Measurements from ENCODE around the gene XYLT1.

The XYLT1 gene

DNA sequence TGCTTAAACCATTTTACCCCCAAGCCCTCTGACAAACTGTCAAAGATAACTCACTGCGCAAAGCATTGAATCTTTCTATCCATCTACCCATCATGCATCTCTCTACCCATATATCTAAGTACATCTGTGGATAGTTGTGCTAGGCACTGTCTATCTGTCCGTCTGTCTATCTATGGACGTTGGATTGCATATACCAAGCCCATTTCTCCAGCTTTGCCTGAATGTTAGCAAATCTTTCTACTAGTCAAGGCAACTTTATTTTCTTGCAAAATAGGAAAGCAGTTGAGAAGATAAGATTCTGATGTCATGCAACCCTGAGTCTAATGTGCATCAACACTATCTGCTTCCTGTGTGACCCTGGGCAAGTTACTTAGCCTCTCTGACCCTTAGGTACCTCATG is 117.2 kb downstream of the XYLT1 start:
- H3K4me3 ChIP-seq (replicated peaks; ENCODE audit: low read depth, low read length): no peak overlapping the region
- DNase-seq (ENCODE audit: extremely low read depth, low read depth): no peak
- TF ChIP-seq, protein P1, sequence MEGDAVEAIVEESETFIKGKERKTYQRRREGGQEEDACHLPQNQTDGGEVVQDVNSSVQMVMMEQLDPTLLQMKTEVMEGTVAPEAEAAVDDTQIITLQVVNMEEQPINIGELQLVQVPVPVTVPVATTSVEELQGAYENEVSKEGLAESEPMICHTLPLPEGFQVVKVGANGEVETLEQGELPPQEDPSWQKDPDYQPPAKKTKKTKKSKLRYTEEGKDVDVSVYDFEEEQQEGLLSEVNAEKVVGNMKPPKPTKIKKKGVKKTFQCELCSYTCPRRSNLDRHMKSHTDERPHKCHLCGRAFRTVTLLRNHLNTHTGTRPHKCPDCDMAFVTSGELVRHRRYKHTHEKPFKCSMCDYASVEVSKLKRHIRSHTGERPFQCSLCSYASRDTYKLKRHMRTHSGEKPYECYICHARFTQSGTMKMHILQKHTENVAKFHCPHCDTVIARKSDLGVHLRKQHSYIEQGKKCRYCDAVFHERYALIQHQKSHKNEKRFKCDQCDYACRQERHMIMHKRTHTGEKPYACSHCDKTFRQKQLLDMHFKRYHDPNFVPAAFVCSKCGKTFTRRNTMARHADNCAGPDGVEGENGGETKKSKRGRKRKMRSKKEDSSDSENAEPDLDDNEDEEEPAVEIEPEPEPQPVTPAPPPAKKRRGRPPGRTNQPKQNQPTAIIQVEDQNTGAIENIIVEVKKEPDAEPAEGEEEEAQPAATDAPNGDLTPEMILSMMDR (IDR thresholded peaks at IDR 0.05; ENCODE audit: low read depth, low read length, missing control alignments): no peak

DNA sequence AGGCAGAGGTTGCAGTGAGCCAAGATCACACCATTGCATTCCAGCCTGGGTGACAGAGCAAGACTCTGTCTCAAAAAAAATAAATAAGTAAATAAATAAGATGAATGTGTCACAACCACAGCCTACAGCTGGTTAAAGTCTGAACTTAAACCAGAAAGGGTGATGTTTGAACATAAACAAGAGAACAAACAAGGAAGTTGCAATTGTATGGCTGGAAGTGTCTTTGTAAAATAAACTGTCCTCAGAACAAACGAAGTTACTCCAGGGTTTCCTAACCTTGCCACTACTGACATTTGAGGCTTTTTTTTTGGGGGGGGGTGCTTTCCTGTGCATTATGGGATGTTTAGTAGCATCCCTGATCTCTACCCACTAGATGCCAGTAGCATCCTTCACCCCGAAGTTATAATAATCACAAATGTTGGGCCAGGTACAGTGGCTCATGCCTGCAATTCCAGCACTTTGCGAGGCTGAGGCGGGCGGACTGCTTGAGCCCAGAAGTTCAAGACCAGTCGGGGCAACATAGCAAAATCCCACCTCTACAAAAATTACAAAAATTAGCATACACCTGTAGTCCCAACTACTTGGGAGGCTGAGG is 119.2 kb downstream of the XYLT1 start:
- DNase-seq (ENCODE audit: extremely low read depth, low read depth): no peak
- TF ChIP-seq, protein P1 (IDR thresholded peaks at IDR 0.05; ENCODE audit: low read depth, low read length, missing control alignments): no peak
- no peak overlapping the region for H3K4me3 ChIP-seq (replicated peaks; ENCODE audit: low read depth, low read length)

DNA sequence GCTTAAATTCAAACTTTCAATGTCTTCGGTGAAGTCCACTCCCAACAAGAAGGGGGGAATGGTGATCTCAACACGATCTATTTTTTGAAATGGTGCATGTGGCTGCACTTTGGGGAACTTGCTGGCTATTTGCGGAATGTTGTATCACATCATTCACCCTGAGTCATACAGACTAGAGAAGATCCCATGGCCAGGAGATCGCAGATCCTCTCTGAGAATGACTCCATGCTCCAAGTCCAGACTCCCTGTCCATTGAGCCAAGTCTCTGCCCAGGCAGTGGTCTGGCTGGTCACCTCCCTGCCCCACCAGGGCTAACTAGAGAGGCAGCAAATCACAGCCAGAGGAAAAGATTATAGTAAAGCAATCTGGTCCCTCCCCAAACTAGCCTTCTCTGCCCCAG is 120.6 kb downstream of the XYLT1 start:
- no peak for DNase-seq (ENCODE audit: extremely low read depth, low read depth)
- TF ChIP-seq, protein P1 (IDR thresholded peaks at IDR 0.05; ENCODE audit: low read depth, low read length, missing control alignments): no peak
- H3K4me3 ChIP-seq (replicated peaks; ENCODE audit: low read depth, low read length): no peak overlapping the region

DNA sequence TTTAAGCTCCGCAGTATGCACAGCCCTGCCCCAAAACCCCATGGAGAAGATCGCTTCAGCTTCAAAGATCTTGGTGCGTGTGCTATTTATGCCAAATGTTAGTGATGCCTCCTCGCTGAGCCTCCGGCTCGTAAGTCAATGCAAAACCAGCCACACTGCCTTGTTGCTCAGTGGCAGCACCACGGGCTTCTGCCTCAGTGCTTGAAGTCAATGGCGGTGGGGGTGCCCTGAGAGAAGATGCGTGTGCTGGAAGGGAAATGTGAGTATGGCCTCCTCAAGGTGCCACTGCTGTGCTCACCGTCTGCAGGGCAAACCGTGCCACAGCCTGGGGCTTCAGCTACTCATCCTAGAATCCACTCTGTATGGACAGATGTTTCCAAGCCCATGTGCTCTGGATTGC is 121.9 kb downstream of the XYLT1 start:
- DNase-seq (ENCODE audit: extremely low read depth, low read depth): no peak
- H3K4me3 ChIP-seq (replicated peaks; ENCODE audit: low read depth, low read length): no peak overlapping the region
- TF ChIP-seq, protein P1 (IDR thresholded peaks at IDR 0.05; ENCODE audit: low read depth, low read length, missing control alignments): no peak

DNA sequence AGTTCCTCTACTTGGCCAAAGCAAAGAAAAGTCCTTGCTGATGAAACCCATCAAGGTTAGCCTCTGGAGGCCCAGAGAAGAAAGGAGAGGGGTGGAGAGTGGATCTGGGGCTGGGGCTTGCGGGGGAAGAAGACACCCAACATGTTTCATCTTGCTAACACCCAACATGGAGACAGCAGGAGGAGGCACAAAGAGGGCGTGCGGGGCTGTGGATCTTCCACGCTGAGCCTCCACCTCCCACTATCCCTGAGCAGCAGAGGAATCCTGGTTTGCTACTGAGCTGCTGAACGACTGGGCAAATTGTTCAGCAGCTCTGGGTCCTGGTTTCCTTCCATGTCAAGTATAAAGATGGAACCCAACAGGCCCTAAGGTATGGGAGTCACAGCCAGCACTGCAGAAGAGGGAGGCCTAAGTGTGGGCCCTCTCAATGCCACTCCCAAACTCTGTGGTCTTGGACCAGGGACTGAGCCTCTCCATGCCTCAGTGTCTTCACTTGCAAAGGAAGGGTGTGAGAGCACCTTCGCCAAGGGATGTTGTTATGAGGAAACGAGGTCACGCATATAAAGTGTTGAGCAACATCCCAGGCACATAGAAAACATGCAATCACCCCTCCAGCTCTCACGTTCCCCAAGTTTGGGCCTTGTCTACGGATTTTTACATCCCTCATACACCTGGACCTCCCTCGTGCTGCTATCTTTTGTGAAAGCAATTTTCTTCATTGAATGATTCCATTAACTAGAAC is 122.5 kb downstream of the XYLT1 start:
- no peak overlapping the region for H3K4me3 ChIP-seq (replicated peaks; ENCODE audit: low read depth, low read length)
- DNase-seq (ENCODE audit: extremely low read depth, low read depth): no peak
- TF ChIP-seq, protein P1 (IDR thresholded peaks at IDR 0.05; ENCODE audit: low read depth, low read length, missing control alignments): no peak

DNA sequence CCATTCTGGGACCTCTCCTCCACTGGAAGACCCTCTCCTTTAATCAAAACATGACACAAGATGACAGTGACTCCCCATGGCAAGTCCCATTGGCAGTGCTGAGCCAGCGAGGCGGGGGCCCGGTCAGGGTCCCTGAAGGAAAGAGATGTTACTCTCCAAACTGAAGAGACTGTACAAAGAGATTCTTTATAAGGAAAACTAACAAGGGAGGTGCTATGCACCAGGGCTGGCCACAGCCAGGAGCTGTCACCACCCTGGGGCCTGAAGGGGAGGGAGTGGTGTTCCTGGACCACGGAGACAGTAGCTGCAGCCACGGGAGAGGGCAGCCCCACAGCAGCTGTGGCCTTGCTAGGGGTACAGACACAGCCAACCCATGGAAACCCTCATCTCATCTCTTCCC is 123.1 kb downstream of the XYLT1 start:
- DNase-seq (ENCODE audit: extremely low read depth, low read depth): no peak
- H3K4me3 ChIP-seq (replicated peaks; ENCODE audit: low read depth, low read length): no peak overlapping the region
- TF ChIP-seq, protein P1 (IDR thresholded peaks at IDR 0.05; ENCODE audit: low read depth, low read length, missing control alignments): no peak
